Measurements from ENCODE around the gene MGAT5.

MGAT5 gene

GRCh38 chr2:134366359-134366758 lies 112.5 kb downstream of the MGAT5 start:
- in situ Hi-C loops (cut with HindIII; ENCODE audit: low pct_ligation_motif_present, low pct_unique_long_range_greater_than_20kb, low sequenced_read_pairs), result no loop called here
- DNase-seq, result no peak

DNA sequence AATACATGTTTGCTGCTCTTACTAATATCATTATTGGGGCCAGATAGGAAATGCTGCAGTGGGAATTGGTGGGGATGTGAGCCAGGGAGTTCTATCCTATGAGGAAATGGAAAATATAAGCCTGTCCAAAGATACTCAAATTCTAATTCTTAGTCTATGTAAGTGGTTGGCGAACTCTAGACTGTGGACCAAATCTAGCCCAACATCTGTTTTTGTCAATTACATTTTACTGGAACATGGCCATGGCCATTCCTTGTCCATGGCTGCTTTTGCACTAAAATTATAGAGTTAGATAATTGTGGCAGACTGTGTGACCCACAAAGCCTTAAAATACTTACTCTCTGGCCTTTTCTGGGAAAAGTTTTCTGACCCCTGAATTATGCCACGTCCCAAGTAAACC lies 113.3 kb downstream of the MGAT5 start:
- DNase-seq, result no peak
- in situ Hi-C loops (cut with HindIII; ENCODE audit: low pct_ligation_motif_present, low pct_unique_long_range_greater_than_20kb, low sequenced_read_pairs), result no loop called here

DNA sequence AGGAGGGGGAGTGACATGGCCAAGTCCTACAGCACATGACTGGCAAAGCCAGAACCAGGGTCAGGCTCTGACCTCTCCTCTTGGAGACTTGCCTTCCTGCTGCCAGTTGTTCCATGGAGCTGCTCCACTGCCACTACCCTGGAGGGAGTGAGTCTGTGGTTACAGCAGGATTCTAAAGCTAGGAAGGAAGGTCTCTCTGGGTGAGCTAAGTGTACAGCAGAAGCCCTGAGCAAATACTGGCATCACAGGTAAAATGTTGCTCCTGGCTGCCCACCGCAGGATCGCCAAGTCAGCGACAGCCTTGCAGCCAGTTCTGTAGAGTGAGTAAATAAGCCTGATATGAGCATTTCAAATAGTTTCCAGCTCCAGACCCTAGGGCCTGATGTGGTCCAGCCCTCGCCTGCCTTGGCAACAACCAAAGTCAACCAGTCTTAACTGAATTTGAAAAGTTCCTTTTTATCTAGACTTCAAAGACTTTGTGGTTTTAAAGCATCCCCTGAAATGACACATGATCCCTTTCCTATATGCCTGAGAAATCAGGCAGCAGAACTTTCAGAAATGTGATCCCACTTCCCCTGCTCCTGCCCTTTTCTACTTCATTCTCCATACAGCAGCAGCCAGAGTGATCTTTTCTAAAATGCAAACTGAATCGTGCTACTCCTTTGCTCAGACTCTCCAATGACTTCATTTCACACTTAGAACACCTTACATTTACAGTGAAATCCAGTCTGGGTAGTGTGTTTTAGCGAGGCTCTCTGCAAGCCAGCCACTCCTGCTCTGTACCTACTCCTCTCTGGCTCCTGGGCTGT lies 114.3 kb downstream of the MGAT5 start:
- in situ Hi-C loops (cut with HindIII; ENCODE audit: low pct_ligation_motif_present, low pct_unique_long_range_greater_than_20kb, low sequenced_read_pairs), result no loop called here
- no peak for DNase-seq

DNA sequence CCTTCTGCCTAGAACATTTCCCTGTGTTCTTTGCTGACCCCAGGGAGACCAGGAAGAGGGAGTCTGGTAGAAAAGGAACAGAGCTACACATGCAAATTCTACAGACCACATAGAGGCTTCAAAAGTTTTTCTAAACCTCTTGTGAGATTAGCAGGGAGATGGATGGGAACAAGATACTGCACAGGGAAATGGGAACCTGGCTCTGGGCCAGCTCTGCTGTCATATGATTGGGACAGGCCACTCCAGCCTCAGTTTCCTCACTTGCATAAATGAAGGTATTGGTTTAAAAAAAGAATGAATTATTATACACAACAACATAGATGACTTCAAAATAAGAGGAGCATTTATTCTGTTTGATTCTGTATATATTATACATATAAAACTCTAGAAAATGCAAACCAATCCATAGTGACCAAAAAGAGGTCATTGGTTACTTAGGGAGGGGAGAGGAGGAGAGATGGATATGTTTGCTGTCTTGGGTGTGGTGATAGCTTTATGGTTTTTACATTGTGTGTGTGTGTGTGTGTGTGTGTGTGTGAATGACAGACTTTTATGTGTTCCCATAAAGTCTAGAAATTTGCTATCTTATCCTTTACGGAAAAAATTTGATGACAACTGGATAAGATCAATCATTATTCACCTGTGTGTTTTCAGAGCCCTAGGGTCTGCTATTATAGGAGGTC lies 115.5 kb downstream of the MGAT5 start:
- in situ Hi-C loops (cut with HindIII; ENCODE audit: low pct_ligation_motif_present, low pct_unique_long_range_greater_than_20kb, low sequenced_read_pairs), result no loop called here
- no peak for DNase-seq

GRCh38 chr2:134370655-134371445 lies 117.0 kb downstream of the MGAT5 start:
- no peak for DNase-seq
- in situ Hi-C loops (cut with HindIII; ENCODE audit: low pct_ligation_motif_present, low pct_unique_long_range_greater_than_20kb, low sequenced_read_pairs), result no loop called here

DNA sequence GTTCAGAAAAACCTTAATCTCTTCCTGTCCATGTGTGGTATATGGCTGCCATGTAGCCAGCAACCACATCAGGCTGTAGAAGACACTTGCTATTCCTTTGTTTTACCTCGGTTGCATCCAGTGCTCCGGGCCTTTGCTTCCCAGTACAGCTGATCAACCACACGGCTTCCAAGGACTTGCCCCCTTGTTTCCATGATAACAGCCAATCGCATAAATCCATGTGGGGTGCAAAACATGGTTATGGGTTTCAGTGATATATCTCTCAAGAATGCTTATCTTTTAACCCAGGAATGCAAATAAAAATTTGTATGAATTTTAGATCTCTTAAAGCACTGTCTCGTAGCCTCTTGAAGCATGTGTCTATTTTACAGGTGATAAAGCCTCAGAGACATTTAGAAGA lies 118.3 kb downstream of the MGAT5 start:
- no peak for DNase-seq
- in situ Hi-C loops (cut with HindIII; ENCODE audit: low pct_ligation_motif_present, low pct_unique_long_range_greater_than_20kb, low sequenced_read_pairs), result no loop called here

GRCh38 chr2:134372611-134373131 lies 118.8 kb downstream of the MGAT5 start:
- no peak for DNase-seq

GRCh38 chr2:134375935-134376334 lies 122.1 kb downstream of the MGAT5 start:
- in situ Hi-C loops (cut with HindIII; ENCODE audit: low pct_ligation_motif_present, low pct_unique_long_range_greater_than_20kb, low sequenced_read_pairs), result no loop called here
- DNase-seq, result peak; percentile 10

More at GRCh38 chr2:134372611-134373131, 118.8 kb downstream of the MGAT5 start:
- in situ Hi-C loops (cut with HindIII; ENCODE audit: low pct_ligation_motif_present, low pct_unique_long_range_greater_than_20kb, low sequenced_read_pairs), result no loop called here

- DNase-seq, result no peak
- in situ Hi-C loops (cut with HindIII; ENCODE audit: low pct_ligation_motif_present, low pct_unique_long_range_greater_than_20kb, low sequenced_read_pairs), result no loop called here
Observed at GRCh38 chr2:134377730-134378129, 123.9 kb downstream of the MGAT5 start.

DNA sequence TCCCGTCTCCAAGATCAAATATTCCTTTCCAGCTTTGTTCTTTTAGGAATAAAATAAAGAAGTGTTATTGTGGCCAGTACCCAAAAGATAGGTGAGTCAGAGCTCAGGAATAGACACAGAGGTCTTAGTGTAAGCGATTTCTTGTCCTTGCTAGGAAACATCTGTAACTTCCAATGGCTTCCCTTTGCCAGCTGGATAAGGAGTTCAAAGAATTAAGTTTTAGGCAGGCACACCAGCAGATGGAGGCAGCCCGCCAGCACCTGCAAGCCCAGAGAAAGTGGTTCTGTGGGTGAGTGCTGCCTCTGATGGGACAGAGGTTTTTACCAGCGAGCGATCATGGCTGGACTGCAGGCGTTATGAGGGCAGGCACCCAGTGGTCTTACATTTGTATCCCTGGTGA lies 125.4 kb downstream of the MGAT5 start:
- DNase-seq, result no peak
- in situ Hi-C loops (cut with HindIII; ENCODE audit: low pct_ligation_motif_present, low pct_unique_long_range_greater_than_20kb, low sequenced_read_pairs), result no loop called here

DNA sequence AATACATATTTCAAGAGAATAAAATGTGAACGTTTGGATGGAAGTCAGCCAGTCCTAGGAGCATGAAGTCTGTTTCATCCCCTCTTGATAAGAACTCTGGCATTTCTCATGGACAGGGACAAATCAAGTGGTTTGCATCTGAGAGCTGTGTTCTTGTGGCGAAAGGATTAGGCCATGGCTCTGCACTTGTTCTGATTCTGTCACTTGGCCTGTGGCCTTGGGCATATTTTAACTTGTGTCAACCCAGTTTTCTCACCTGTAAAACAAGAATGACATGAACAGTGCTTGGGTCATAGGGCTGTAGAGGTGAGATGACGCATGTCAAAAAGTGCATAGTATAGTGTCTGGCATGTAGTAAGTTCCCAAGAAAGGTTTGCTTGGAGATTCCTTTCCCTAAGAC lies 125.8 kb downstream of the MGAT5 start:
- DNase-seq, result no peak
- in situ Hi-C loops (cut with HindIII; ENCODE audit: low pct_ligation_motif_present, low pct_unique_long_range_greater_than_20kb, low sequenced_read_pairs), result no loop called here

GRCh38 chr2:134381141-134381540 lies 127.3 kb downstream of the MGAT5 start:
- in situ Hi-C loops (cut with HindIII; ENCODE audit: low pct_ligation_motif_present, low pct_unique_long_range_greater_than_20kb, low sequenced_read_pairs), result no loop called here
- DNase-seq, result no peak

- in situ Hi-C loops (cut with HindIII; ENCODE audit: low pct_ligation_motif_present, low pct_unique_long_range_greater_than_20kb, low sequenced_read_pairs), result no loop called here
- DNase-seq, result no peak
Observed at GRCh38 chr2:134384131-134384530, 130.3 kb downstream of the MGAT5 start.

GRCh38 chr2:134385195-134385594 lies 131.3 kb downstream of the MGAT5 start:
- in situ Hi-C loops (cut with HindIII; ENCODE audit: low pct_ligation_motif_present, low pct_unique_long_range_greater_than_20kb, low sequenced_read_pairs), result no loop called here
- DNase-seq, result no peak

GRCh38 chr2:134386310-134386709 lies 132.4 kb downstream of the MGAT5 start:
- DNase-seq, result no peak
- in situ Hi-C loops (cut with HindIII; ENCODE audit: low pct_ligation_motif_present, low pct_unique_long_range_greater_than_20kb, low sequenced_read_pairs), result no loop called here

- in situ Hi-C loops (cut with HindIII; ENCODE audit: low pct_ligation_motif_present, low pct_unique_long_range_greater_than_20kb, low sequenced_read_pairs), result no loop called here
- DNase-seq, result no peak
Observed at GRCh38 chr2:134389381-134389780, 135.5 kb downstream of the MGAT5 start.

GRCh38 chr2:134391751-134392160 lies 137.9 kb downstream of the MGAT5 start:
- in situ Hi-C loops (cut with HindIII; ENCODE audit: low pct_ligation_motif_present, low pct_unique_long_range_greater_than_20kb, low sequenced_read_pairs), result no loop called here
- no peak for DNase-seq

- in situ Hi-C loops (cut with HindIII; ENCODE audit: low pct_ligation_motif_present, low pct_unique_long_range_greater_than_20kb, low sequenced_read_pairs), result no loop called here
- DNase-seq, result no peak
Observed at GRCh38 chr2:134392442-134393074, 138.7 kb downstream of the MGAT5 start.

- DNase-seq, result no peak
- in situ Hi-C loops (cut with HindIII; ENCODE audit: low pct_ligation_motif_present, low pct_unique_long_range_greater_than_20kb, low sequenced_read_pairs), result no loop called here
Observed at GRCh38 chr2:134393075-134393461, 139.2 kb downstream of the MGAT5 start.

Data from ACHN (cell line).